HCT116 (cell line): Measurements from ENCODE around the gene KLF16. TPM values are rescaled to one million over a fixed set of nuclear protein-coding genes. Genes with fewer than 3 reads are reported as not detected.

Source experiments
- ATAC-seq: fragments of 200-7000 bp; cut with Tn5 transposase; 2 replicates; pipeline ENCODE4 v1.9.1; 2020; ENCODE audit warnings: mild to moderate bottlenecking, moderate library complexity
- BruUV-seq: library from RNA; stranded (reverse); fragments of 400-500 nt; replicated peaks from 2 replicates; lab custom pipeline; 2021; lab: Mats Ljungman, UMichigan
- CTCF ChIA-PET: fragments of 300-600 bp; sonication (Branson Sonifier 250); formaldehyde crosslinking; loops from one replicate; lab custom pipeline; 2021; ENCODE audit warnings: antibody characterized with exemption; lab: Charles Lee
- POLR2A ChIA-PET: fragments of 300-600, 350-600 bp; sonication (Branson Sonifier 250); formaldehyde crosslinking; loops from one replicate; lab custom pipeline; 2021; ENCODE audit warnings: antibody characterized with exemption; lab: Charles Lee
- RAD21 ChIA-PET, 2 experiments: fragments of 300-600 bp; sonication (Branson Sonifier 250); formaldehyde crosslinking; loops; one replicate each; lab custom pipeline; 2023; ENCODE audit warnings: low total read pairs in 2 of 2; ENCODE audit not compliant: uncharacterized antibody in 2 of 2, unreplicated experiment in 2 of 2, low non-redundant PET in 1 of 2; lab: Charles Lee
- DNase-seq: peaks from one replicate; pipeline ENCODE4 v3.0.0-alpha.2; 2010; ENCODE audit warnings: low read depth, low spot score
- H2AFZ ChIP-seq: fragments of 200-600 bp; shearing (Covaris generic), sonication (generic); 2 replicates; pipeline ENCODE4 v1.6.1; 2017; ENCODE audit warnings: low read depth, mixed run types, mixed read lengths, antibody characterized with exemption, low read length; ENCODE audit not compliant: poor library complexity, severe bottlenecking
- H3K27ac ChIP-seq: 2 replicates; pipeline ENCODE4 v1.5.1; 2012; ENCODE audit warnings: low read depth, low read length
- H3K27me3 ChIP-seq: fragments of 200-600 bp; sonication (generic); 2 replicates; pipeline ENCODE4 v1.6.1; 2016; ENCODE audit warnings: mixed run types, low read length, mixed read lengths; ENCODE audit not compliant: insufficient read depth
- H3K36me3 ChIP-seq, 2 experiments: fragments of 200-500 bp in 1 of 2; fragments of 200-600 bp in 1 of 2; sonication (Bioruptor generic) in 1 of 2; sonication (generic) in 1 of 2; 2 replicates each; pipeline versions ENCODE4 v1.5.1 to v1.6.1; 2014 to 2016; ENCODE audit warnings: low read length in 2 of 2, inconsistent platforms in 1 of 2, mixed read lengths in 1 of 2, mixed run types in 1 of 2; ENCODE audit not compliant: insufficient read depth in 2 of 2, control insufficient read depth in 1 of 2
- H3K4me1 ChIP-seq, 2 experiments: fragments of 200-600 bp in 1 of 2; sonication (generic) in 1 of 2; 2 replicates each; pipeline versions ENCODE4 v1.5.1 to v1.6.1; 2012 to 2017; ENCODE audit warnings: low read length in 2 of 2, inconsistent platforms in 1 of 2, mild to moderate bottlenecking in 1 of 2, mixed read lengths in 1 of 2, mixed run types in 1 of 2, moderate library complexity in 1 of 2; ENCODE audit not compliant: insufficient read depth in 2 of 2, control insufficient read depth in 1 of 2
- H3K4me2 ChIP-seq: fragments of 200-600 bp; sonication (generic); 2 replicates; pipeline ENCODE4 v1.6.1; 2017; ENCODE audit warnings: mixed run types, low read length, mixed read lengths
- H3K4me3 ChIP-seq, 2 experiments: fragments of 200-600 bp in 1 of 2; sonication (generic) in 1 of 2; replicated peaks in 1 of 2; 2 replicates each; pipeline ENCODE4 v1.5.1; 2011 to 2016; ENCODE audit warnings: low read length in 2 of 2, control low read depth in 1 of 2, low read depth in 1 of 2, mild to moderate bottlenecking in 1 of 2, mixed read lengths in 1 of 2, mixed run types in 1 of 2
- H3K79me2 ChIP-seq: fragments of 200-600 bp; sonication (generic); 2 replicates; pipeline ENCODE4 v1.6.1; 2017; ENCODE audit warnings: mild to moderate bottlenecking, mixed run types, low read length, moderate library complexity, mixed read lengths; ENCODE audit not compliant: insufficient read depth
- H3K9ac ChIP-seq: fragments of 200-600 bp; sonication (generic); 2 replicates; pipeline ENCODE4 v1.6.1; 2016; ENCODE audit warnings: low read length, mixed read lengths
- H3K9me2 ChIP-seq: fragments of 200-600 bp; sonication (generic), shearing (Covaris generic); 2 replicates; pipeline ENCODE4 v1.6.1; 2017; ENCODE audit warnings: mixed run types, mild to moderate bottlenecking, moderate library complexity; ENCODE audit not compliant: insufficient read depth
- H3K9me3 ChIP-seq, 2 experiments: fragments of 200-500 bp in 1 of 2; fragments of 200-600 bp in 1 of 2; sonication (Bioruptor generic) in 1 of 2; sonication (generic) in 1 of 2; 2 replicates each; pipeline ENCODE4 v1.6.1; 2014 to 2017; ENCODE audit warnings: low read length in 2 of 2, mixed read lengths in 2 of 2, inconsistent platforms in 1 of 2, low read depth in 1 of 2, mild to moderate bottlenecking in 1 of 2, mixed run types in 1 of 2, moderate library complexity in 1 of 2; ENCODE audit not compliant: control insufficient read depth in 1 of 2, insufficient read depth in 1 of 2
- H4K20me1 ChIP-seq: fragments of 200-600 bp; sonication (generic), shearing (Covaris generic); 2 replicates; pipeline ENCODE4 v1.6.1; 2017; ENCODE audit warnings: mixed run types, mild to moderate bottlenecking, moderate library complexity; ENCODE audit not compliant: insufficient read depth
- EGR1 ChIP-seq: IDR thresholded peaks from 2 replicates; pipeline ENCODE4 v1.6.1; 2012; ENCODE audit warnings: low read depth
- ELF1 ChIP-seq: IDR thresholded peaks from 2 replicates; pipeline ENCODE4 v1.6.1; 2012; ENCODE audit warnings: low read depth, borderline replicate concordance
- EZH2 ChIP-seq: fragments of 200-600 bp; sonication (generic); IDR thresholded peaks from 2 replicates; pipeline ENCODE4 v1.6.1; 2017; ENCODE audit warnings: antibody characterized with exemption, mixed run types
- EZH2phosphoT487 ChIP-seq: fragments of 200-600 bp; IDR thresholded peaks from 2 replicates; pipeline ENCODE4 v1.6.1; 2018; ENCODE audit warnings: antibody characterized with exemption, borderline replicate concordance
- FOSL1 ChIP-seq: IDR thresholded peaks from 2 replicates; pipeline ENCODE4 v1.6.1; 2012; ENCODE audit warnings: low read depth
- JUND ChIP-seq: IDR thresholded peaks from 2 replicates; pipeline ENCODE4 v1.6.1; 2012
- MAX ChIP-seq: IDR thresholded peaks from 2 replicates; pipeline ENCODE4 v1.6.1; 2012
- POLR2A ChIP-seq: IDR thresholded peaks from 2 replicates; pipeline ENCODE4 v1.7.0; 2011; ENCODE audit warnings: borderline replicate concordance; ENCODE audit not compliant: insufficient read depth, insufficient read length; ENCODE audit errors: extremely low read depth
- POLR2AphosphoS5 ChIP-seq: IDR thresholded peaks from 2 replicates; pipeline ENCODE4 v1.6.1; 2011; ENCODE audit warnings: mild to moderate bottlenecking, low read depth, low read length, moderate library complexity
- REST ChIP-seq: IDR thresholded peaks from 2 replicates; pipeline ENCODE4 v1.6.1; 2012; ENCODE audit warnings: low read depth
- SIN3A ChIP-seq: IDR thresholded peaks from 2 replicates; pipeline ENCODE4 v1.6.1; 2012; ENCODE audit warnings: low read depth
- SRF ChIP-seq: IDR thresholded peaks from 2 replicates; pipeline ENCODE4 v1.6.1; 2012; ENCODE audit warnings: low read depth
- YY1 ChIP-seq: IDR thresholded peaks from 2 replicates; pipeline ENCODE4 v1.6.1; 2011; ENCODE audit warnings: low read length, low read depth, moderate library complexity, mild to moderate bottlenecking; ENCODE audit not compliant: insufficient replicate concordance; ENCODE audit errors: extremely low read depth
- ZBTB33 ChIP-seq: IDR thresholded peaks from 2 replicates; pipeline ENCODE4 v1.6.1; 2011; ENCODE audit warnings: mild to moderate bottlenecking, low read length, moderate library complexity; ENCODE audit not compliant: insufficient replicate concordance; ENCODE audit errors: extremely low read depth
- ZFX ChIP-seq: fragments of 450-650 bp; IDR thresholded peaks from 2 replicates; pipeline ENCODE4 v1.6.1; 2017
- ZNF274 ChIP-seq: fragments of 200-500 bp; sonication (Bioruptor generic); IDR thresholded peaks from 2 replicates; pipeline ENCODE4 v1.6.1; 2014; ENCODE audit warnings: mild to moderate bottlenecking, low read depth, low read length, inconsistent platforms
- intact Hi-C: fragments of 100-400 bp; cut with micrococcal nuclease; formaldehyde crosslinking; loops from 2 replicates; pipeline ENCODE4 v1.10.0; 2022
- total RNA-seq: library from RNA; stranded (reverse); gene quantifications from one replicate; pipeline ENCODE4 v1.2.1, GENCODE V29; 2021; ENCODE audit not compliant: unreplicated experiment

The KLF16 gene
- total RNA-seq, 1 experiment from 2014 or later = 64.3 TPM

GRCh38 chr19:1865172-1866010 is 2.0 kb upstream of the KLF16 start:
- CTCF ChIA-PET = interaction anchor here (1.0 to 1.6 kb wide), 5 partner anchors 10 to 40 kb away, joined by 3 to 12 read pairs (median 5); partner anchors contain the start of genes ABHD17A, ADAT3 and SCAMP4
- ATAC-seq = no peak
- Histone ChIP-seq H3K36me3 (peaks cover 0 to 4% of the 10 kb centered on the region in 2 experiments; a peak in 1 of 4 replicates), H3K9me3 (no peaks in the 10 kb centered on the region), H3K9me2 (no peaks in the 10 kb centered on the region), H4K20me1 (no peaks in the 10 kb centered on the region; the same call in 1 of the 2 replicates), H2AFZ (no peak overlapping the region), H3K27ac (peak overlapping the region; percentile 99), H3K4me2 (peak overlapping the region; percentile 97), H3K4me3 (peak overlapping the region; percentile 66 to 70), H3K27me3 (no peaks in the 10 kb centered on the region), H3K79me2 (peaks cover 23% of the 10 kb centered on the region), H3K4me1 (peaks cover 22 to 43% of the 10 kb centered on the region in 2 experiments), H3K9ac (peak overlapping the region; percentile 98)
- intact Hi-C loops = no loop called here
- no peak for DNase-seq
- POLR2A ChIA-PET = interaction anchor here (0.9 to 2.0 kb wide), 4 partner anchors 10 to 402 kb away, joined by 3 to 10 read pairs (median 5); partner anchors contain the start of genes ADAT3 and SCAMP4
- RAD21 ChIA-PET = no interaction called here
- no peak for TF ChIP-seq SRF
- no peak for TF ChIP-seq FOSL1
- TF ChIP-seq MAX = no peak
- TF ChIP-seq JUND = no peak
- no peak for TF ChIP-seq ELF1
- TF ChIP-seq EZH2phosphoT487 = no peak
- TF ChIP-seq REST = no peak
- TF ChIP-seq ZFX = no peak
- no peak for TF ChIP-seq EGR1
- TF ChIP-seq POLR2A = no peak
- no peak for TF ChIP-seq SIN3A
- TF ChIP-seq POLR2AphosphoS5 = no peak
- TF ChIP-seq EZH2 = no peak
- no peak for TF ChIP-seq ZNF274
- no peak for TF ChIP-seq YY1
- no peak for TF ChIP-seq ZBTB33
- no TSS peak for BruUV-seq
